NCI-H1417 (cell line): Measurements from ENCODE around the gene ERBB4.

Source experiments
- DNase-seq, 3 experiments: peaks; one replicate each; lab custom pipeline; 2025; lab: John Stamatoyannopoulos, UW

The ERBB4 gene

DNA sequence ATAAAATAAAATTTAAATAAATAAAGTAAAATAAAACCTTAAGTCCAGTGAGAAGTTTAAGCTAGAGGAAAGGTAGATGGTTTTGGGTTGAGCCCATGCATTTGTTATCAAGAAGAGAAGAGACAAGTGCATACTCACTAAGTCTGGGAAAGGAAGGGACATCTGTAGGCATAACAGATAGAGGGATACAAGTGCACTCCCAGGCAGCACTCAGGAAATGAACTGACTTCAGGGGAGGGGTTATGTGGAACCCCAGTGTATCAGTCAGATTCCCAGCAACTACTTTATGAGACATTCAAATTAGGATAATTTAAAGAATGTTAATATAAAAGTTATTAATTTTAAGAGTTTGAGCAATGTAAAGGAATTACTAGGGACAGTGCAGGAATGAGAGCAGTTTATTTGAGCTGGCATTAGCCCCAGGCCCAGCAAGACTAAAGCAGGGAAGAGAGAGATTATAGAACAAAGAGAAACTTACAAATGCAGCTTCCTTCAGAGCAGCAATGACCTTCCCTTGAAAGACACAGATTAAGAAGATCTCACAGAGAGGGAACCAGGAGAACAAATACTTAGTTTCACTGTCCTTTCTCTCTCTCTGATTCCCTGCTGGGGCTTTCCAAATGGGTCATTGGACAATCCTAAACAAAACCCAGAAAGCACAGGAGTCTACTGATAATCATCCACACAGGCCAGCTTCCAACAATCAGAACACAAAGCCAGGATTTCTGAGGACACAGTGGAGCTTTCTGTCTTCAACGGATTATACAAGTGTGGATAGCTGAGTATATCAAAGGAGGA, 109.7 kb downstream of the ERBB4 start:
- no peak for DNase-seq

DNA sequence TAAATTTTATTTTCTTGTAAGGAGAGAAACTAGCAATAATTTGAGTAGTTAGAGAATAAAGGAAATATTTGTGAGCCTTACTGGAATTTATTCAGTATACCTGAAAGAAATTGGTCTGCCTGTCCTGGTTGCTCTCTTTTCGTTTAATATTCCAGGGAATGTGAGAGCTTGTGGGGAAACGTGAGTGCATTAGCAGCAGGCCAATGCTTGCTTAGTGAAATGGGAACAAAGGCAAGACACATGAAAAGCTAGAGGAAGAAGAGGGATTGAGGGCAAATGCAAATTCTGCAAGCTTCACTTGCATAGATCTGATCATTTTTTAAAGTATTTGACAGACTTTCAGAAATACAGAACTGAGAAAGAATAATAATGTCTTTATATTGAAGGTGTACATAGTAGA, 111.0 kb downstream of the ERBB4 start:
- no peak for DNase-seq

DNA sequence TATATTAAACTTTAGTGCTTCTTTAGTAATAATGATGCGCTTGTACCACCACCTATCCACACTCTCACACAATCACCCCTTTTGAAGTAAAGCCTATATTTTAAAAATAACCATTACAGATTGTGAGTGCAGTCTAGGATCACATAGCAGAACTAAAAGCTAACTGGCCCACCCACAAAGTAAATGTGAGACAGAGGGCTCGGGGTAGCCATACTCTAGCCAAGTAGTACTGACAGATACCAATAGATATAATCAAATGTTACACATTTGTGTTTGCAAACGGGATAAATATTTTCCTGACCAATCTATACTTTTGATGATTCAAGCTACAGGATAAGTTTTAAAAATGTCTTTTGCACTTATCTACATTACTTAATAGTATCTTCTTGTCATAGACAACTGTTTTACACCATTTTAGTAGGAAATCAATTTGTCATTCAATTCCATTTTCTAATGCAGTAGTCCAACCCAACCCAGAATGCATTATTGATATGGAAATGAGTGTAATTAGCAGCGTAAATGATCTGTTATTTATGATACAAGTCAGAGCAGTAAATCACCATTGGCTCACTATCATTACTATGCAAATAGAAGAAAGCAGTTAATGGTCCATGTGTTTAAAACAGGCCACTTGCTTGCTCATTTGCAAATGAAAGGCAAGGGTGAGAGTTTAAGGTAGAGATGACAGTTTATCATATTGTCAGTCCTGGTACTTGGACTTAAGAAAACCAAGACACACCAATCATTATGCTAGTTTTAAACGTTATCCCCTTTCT, 111.8 kb downstream of the ERBB4 start:
- peak in 1 of 3 experiments; percentile 54 for DNase-seq

DNA sequence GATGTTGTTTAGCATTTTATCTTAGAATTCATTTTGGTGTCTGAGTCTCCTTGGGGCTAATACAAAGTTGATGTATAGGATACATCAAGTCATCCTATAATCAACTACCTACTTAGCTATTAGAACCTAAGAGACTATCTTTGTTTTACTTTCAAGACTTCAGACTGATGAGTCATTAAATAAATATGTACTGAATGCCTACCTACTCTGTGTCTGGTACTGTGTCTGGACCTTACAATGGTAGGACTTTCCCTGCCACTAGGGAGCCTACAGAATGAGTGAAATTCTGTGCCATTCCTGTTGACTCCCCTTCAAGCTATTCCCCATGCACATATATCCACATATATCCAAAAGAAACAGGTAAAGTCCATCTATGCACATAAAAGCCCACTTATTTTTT, 114.5 kb downstream of the ERBB4 start:
- no peak for DNase-seq

DNA sequence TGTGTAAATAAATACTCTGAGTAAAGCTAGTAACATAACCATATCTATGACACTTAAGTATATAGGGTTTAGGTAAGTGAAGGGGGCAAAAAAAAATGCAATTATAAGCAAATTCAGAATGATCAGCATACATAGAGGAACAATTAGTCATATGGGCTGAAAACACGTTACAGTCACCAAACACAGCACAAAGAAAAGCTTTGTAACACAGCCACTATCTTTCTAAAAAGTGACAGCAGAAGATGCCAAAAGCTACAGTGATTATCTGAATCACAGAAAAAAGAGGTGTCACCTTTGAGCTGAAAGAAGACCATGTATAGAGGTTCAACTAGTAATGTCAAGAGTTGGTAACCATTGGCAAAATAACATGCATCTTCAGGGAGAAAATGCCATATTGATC, 115.5 kb downstream of the ERBB4 start:
- no peak for DNase-seq

DNA sequence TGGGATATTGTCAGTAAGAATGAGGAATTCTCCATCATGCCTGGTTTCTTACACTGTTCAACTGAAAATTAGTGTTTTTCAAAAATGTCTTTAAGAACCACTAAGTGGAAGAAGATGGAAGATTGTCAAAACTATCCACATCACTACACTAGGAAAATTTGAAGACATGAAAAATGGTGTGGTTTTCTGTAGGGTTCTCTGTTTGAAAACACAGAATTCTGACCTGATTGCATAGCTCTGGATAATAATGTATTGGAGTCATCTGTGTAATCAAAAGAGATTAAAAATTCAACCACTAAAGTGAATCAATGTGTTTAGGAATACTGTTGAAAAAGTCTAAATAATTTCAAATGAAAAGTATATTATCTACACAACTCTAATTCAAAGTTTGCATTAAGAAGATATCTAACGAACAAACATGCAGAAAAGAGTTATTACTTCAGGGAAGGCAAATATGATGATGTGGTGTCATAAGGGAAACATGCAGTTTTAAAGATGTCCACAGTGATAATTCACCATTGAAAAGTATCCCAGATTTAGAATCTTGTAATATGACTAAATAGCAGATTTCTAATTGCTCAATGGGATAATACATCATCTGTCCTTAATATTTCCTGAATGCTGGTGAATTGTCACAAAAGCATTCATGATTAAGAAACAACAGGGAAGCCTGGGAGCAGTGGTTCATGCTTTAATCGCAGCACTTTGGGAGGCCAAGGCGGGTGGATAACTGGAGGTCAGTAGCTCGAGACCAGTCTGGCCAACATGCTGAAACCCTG, 116.9 kb downstream of the ERBB4 start:
- no peak for DNase-seq

DNA sequence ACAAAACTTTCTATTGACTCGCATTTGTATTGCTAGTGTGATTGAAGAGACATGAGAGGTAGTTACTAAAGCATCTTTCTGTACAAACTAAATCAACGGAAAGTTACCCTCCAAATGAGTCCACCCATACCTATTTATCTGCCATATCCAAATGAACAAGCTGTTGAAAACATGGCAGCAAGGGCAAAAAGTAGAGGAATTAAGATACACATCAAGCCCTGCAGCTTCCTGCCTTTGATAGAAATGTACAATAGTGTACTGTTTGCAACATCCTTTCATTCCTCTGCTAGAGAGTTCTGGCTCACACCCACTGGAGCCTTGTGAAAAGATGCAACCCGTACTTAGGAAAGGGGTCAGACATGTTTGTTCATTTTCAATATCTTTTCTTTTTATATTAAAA, 122.5 kb downstream of the ERBB4 start:
- DNase-seq = no peak

DNA sequence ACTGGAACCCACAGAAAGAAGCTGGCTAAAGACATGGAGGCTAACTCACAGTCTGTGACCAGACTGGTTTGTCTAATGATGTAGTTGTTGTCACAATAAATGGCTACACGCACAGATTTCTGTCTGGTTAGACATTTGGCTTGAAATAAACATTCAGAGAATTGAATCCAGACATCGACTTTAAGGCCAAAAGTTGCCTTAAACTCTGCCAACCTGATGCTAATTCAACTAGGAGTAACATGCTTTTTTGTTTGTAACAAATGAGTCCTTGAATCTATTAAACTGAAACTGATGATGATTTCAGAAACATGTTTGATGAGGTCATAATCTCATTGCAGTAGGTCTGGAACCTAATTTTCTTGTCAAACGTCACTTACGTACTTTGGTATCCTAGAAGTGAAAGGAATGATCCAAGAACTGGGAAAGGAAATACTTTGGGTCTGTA, 123.8 kb downstream of the ERBB4 start:
- no peak for DNase-seq

DNA sequence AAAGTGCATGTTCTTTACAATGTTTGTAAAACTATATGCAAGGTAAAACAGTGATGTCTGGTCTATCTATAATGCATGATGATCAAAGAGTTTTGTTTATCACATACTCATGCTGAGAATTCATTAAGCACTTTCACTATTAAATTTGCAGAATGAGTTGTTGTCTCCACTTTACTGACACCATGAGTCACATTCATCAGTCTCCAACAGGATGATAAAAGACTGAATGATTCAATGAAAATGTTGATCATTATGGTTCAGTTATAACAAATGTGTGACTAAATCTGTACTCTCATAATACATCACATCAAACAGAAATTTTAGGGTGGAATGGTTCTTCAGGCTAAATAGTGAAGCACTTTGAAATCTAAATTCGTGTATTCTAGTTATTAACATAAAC, 129.0 kb downstream of the ERBB4 start:
- DNase-seq = no peak

DNA sequence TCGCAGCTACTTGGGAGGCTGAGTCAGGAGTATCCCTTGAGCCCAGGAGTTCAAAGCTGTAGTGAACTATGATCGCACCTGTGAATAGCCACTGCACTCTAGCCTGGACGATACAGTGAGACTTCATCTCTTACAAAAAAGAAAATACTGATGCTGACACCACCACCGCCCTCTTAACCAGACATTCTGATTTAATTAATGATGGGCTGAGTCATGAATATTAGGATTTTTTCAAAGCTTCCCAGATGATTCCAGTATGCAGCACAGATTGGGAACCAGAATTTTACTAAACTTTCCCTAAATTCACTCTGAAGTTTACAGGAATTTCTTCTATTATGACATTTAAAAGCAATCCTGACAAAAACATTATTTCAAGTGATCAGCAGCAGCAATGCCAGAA, 130.1 kb downstream of the ERBB4 start:
- DNase-seq = no peak

DNA sequence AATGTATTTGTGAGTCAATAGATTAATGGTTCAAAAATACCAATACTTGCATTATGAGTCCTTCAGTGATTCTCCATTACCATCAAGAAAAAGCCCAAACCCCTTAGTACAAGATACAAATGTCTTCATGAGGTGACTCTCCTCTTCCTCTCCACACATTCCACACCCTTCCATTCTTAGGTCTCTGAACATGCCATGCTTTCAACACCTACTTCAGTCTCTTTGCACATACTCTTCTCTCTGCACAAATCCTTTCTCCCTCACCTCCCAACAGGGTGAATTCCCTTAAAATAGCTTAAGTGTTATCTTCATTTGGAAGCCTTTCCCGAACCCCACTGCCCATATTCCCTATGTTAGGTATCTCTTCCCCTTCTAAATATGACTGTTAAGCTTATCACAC, 131.9 kb downstream of the ERBB4 start:
- no peak for DNase-seq

DNA sequence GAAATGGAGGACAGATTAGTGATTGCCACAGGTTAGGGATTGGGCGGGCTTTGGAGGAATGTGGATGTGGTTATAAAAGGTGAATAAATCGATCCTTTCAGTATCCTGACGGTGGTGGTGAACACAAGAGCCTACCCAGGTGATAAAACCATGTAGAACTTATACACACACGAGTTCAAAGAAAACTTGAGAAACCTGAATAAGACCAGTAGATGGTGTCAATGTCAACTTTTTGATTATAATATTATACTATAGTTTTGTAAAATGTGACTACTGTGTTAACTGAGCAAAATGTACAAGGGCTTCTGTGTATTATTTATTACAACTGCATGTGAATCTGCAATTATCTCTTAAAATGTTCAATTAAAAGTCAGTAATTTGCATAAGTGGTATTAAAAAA, 136.3 kb downstream of the ERBB4 start:
- no peak for DNase-seq

DNA sequence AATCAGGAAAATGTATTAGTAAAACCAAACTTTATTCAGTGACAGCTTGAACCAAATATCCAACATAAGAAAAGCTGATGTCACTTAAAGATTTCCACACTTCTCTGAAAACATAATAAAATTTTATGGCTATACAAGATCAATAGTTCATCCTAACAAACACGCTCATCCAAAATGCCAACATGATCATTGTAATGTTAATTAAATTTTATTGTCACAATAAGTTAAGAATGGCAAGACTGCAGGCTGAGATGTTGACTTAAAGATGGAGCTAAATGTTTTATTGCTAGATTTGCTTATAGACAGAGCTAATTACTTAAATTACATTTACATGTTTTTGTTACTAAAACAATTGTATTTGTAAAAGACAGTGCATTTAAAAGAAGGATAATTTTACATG, 140.3 kb downstream of the ERBB4 start:
- DNase-seq = no peak

DNA sequence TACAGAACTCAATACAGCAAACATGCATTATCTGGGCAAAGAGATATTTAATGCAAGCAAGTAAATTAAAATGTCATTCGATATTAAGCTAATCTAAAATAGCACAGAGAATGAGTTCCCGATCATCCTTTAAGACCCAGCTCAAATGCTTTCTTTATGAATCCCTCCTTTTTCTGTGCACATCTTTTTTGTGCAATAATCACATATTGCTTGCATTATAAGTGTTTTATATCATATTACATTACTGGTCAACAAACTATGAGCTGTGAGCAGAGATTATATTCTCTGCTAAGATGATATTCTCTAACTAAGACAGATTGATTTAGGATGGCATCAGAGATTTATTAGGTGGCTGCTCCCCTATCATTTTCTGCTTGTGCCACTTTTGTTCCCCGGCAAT, 146.1 kb downstream of the ERBB4 start:
- no peak for DNase-seq

DNA sequence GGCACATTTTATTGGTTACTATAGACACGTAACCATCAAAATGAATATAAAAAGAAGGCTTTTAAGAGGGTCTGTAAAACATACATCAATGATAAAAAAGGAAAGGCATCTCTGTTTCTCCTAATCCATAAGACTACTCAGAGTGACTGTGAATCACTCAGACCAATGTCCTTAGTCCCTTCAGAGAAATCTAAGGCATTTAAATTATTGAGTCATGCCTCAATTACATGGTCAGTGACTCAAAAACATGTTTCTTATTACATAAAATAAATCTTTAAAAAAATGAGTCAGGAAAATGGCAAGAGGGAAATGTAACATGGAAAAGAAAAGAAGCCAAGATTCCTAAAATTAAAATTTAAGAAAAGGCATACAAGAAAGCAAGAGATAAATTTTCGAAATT, 146.6 kb downstream of the ERBB4 start:
- DNase-seq = no peak

DNA sequence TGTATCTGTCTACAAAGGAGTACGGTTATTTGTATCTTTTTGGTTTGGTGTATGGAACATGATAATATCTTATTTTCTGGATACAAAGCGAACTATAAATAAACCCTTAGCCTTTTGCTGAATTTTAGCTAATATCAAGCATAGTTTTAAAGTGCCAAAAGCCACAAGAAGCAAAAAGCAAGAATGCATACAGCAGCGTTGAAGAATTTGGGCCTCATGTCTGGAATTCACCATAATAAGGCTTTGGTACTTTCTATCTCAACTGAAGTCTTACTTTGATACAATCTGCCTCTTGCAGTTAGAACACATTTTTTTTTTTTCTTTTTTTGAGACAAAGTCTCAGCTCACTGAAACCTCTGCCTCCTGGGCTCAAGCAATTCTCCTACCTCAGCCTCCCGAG, 151.5 kb downstream of the ERBB4 start:
- DNase-seq = no peak

DNA sequence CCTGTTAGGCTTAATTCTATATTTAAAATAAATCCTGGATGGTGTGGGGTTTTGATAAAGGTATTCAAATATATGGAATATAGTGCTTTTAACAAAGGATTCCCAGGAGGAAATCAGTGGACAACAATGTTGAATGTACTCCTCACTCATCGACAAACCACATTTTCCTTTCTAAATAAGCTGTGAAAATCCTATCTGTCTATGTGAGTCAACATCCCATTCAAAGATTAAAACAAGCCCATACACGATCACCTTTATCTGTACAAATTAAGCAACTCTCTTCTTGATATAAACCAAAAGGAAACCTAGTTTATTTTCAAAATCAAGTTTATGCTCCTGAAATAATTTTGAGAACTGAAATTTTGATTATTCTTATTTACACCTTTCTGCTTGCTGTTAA, 153.4 kb downstream of the ERBB4 start:
- DNase-seq = no peak

DNA sequence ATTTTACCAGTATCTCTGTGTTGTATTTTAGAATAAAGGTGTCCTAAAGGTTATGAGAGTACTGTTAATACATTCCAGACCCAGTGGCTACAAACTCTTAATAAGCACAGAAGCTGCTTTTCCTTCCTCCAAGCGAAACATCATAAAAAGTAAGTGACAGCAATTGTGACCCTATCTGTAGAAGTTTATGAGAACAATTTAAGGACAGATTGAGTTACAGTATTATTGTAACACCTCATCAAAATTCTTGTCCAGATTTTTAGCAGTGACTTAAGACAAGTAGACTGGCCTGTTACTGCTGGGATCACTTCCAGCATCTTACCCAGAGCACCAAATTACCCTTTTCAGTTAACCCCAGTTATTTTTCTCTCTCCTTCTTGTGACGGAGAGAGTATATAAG, 154.6 kb downstream of the ERBB4 start:
- no peak for DNase-seq

DNA sequence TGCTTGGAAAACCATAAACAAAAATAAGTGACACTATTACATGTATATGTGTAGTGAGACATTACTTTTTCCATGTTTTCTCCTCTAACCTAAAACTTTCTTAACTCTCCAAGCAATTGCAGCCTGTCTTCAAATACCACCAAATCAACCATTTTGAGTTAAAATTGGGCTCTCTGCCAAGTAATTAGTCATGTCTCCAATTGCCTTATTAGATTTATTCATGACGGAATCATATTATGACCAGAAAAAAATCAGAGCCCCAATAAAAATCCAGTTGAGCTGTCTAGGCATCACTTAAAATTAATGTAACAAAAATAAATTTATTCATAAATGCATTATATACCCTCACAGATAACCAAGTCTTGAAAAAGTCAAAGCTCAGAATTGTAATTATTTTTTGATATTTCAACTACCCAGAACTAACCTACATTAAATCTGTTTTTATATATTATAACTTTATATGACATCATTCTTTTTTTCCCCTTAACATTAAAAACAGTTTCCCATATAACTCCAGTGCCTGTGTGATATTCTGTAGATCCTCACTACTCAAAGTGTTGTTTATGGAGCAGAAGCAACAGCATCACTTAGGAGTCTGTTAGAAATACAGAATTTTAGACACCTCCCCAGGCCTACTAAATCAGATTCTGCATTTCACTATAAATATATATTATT, 157.0 kb downstream of the ERBB4 start:
- no peak for DNase-seq

DNA sequence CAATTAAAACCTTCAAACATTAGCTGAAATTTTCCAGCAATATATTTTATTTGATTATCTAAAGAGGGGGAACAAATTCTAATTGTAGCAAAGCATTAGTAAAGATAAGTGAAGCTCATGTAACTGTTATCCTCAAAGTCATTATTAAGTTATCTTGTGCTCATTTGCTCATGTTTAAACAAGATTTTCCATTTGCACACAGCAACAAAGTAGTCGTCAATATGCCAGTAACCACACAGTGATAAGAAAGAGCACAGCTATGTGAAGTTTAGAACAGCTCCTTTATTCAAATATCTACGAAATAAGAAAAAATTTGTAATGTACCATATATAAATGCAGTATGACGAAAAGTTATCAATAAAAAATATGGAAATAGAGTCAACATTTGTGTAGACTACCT, 159.5 kb downstream of the ERBB4 start:
- no peak for DNase-seq

DNA sequence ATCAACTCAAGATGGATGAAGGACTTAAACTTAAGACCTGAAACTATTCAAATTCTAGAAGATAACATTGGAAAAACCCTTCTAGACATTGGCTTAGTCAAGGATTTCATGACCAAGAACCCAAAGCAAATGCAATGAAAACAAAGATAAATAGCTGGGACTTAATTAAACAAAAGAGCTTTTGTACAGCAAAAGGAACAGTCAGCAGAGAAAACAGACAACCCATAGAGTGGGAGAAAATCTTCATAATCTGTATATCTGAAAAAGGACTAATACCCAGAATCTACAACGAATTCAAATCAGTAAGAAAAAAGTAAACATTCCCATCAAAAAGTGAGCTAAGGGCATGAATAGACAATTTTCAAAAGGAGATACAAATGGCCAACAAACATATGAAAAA, 171.2 kb downstream of the ERBB4 start:
- DNase-seq = no peak
